Stimulated activated CD4-positive, alpha-beta T cell treated with anti-CD3 and anti-CD28 coated beads, Interleukin-15, amount 100 ng/mL, for 48 hours (primary cell): ENCODE measurements around the gene TERB2.
A peak's percentile ranks its signal among the peaks of the same experiment; 100 is the strongest.
"Not testable (repeated sequence)": the region's sequence is repeated elsewhere in the genome, so short reads cannot be mapped to it uniquely, and the experiment has no call there.

ENCODE experiments used
- DNase-seq, 2 donors: peaks; one replicate each; pipeline ENCODE4 v3.0.0-alpha.2; 2020; ENCODE audit warnings: low read depth in 2 of 2

The TERB2 gene

DNA sequence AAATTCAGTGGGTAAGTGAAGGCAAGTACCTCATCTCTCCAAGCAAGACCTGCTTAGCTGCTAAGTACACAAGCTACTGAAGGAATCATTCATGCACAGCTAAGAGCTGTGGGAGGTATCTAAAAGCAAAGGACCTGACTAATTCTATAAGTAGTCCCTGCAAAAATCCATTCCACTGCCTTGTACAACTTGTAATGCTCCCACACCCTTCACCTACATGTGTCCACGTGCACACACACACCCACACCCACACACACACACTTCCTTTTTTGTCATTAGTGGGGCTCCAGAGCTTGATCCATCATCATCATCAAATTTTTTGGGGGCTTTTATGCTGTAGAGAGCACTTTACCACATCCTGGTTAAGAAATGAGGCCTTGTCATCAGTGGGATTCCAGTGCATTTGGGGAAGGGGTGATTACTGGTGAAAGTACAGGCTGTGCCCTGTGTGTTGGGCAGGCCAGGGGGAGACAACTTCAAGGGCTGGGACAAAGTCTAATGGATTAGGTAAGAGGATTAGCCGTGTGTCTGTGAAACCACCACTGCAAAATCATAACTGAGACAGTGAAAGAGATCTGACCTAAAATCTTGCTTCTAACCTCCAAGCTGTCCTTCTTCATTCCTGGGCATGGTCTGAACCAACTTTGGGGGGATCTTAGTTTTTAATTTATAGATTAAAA lies 47.4 kb downstream of the TERB2 start:
- DNase-seq, result not testable (repeated sequence)

- not testable (repeated sequence) for DNase-seq
Observed at GRCh38 chr15:45004590-45005175, 48.2 kb downstream of the TERB2 start.

GRCh38 chr15:45009046-45009445 lies 52.6 kb downstream of the TERB2 start:
- no peak for DNase-seq

DNA sequence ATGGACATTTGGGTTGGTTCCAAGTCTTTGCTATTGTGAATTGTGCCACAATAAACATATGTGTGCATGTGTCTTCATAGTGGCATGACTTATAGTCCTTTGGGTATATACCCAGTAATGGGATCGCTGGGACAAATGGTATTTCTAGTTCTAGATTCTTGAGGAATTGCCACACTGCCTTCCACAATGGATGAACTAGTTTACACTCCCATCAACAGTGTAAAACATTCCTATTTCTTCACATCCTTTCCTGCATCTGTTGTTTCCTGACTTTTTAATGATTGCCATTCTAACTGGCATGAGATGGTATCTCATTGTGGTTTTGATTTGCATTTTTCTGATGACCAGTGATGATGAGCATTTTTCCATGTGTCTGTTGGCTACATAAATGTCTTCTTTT lies 58.6 kb downstream of the TERB2 start:
- not testable (repeated sequence) for DNase-seq

DNA sequence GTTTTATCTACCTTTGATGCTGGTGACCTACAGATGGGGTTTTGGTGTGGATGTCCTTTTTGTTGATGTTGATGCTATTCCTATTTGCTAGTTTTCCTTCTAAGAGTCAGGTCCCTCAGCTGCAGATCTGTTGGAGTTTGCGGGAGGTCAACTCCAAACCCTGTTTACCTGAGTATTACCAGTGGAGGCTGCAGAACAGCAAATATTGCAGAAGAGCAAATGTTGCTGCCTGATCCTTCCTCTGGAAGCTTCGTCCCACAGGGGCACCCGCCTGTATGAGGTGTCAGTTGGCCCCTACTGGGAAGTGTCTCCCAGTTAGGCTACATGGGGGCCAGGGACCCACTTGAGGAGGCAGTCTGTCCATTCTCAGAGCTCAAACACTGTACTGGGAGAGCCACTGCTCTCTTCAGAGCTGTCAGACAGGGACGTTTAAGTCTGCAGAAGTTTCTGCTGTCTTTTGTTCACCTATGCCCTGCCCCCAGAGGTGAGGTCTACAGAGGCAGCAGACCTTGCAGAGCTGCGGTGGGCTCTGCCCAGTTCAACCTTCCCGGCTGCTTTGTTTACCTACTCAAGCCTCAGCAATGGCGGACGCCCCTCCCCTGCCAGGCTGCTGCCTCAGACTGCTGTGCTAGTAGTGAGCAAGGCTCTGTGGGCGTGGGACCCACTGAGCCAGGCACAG lies 63.9 kb downstream of the TERB2 start:
- not testable (repeated sequence) for DNase-seq

GRCh38 chr15:45020901-45021259 lies 64.4 kb downstream of the TERB2 start:
- DNase-seq, result not testable (repeated sequence)

- DNase-seq, result no peak
Observed at GRCh38 chr15:45021348-45021747, 64.9 kb downstream of the TERB2 start.

DNA sequence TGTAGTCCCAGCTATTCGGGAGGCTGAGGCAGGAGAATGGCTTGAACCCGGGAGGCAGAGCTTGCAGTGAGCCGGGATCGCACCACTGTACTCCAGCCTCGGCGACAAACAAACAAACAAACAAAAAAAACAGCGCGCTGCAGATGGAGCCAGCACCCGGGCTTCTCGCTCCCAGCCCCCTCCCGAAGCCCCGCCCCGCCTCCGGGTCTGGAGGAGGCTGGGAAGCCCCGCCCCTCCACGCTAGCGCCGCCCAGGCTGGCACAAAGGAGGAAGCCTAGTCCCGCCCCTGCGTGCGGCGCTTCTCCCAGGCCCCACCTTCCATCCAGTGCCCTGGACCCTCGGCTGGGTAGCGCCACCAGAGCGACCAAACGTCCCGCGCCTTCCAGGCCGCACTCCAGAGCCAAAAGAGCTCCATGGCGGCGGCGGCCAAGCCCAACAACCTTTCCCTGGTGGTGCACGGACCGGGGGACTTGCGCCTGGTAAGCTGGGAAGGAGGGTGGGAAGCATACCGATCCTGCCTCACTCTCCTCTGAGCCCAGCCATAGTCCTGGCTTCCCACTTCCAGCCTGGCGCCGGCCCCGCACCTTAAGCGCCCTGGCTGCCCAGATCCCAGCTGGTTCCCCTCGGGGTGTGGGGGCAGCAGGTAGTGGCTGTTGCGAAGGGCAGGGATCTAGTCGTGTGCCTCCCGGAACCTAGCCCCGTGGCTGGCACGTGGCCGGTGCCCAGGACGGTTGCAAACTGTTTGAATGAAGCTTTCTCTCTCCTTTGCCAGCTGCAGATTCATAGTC lies 66.6 kb downstream of the TERB2 start, which contains the start of gene SORD:
SORD (plus strand) TSS at position 325 of the 788 bp plus-strand sequence; CDS start at position 414, 89 bp downstream.
- DNase-seq, result peak; percentile 83 to 92

DNA sequence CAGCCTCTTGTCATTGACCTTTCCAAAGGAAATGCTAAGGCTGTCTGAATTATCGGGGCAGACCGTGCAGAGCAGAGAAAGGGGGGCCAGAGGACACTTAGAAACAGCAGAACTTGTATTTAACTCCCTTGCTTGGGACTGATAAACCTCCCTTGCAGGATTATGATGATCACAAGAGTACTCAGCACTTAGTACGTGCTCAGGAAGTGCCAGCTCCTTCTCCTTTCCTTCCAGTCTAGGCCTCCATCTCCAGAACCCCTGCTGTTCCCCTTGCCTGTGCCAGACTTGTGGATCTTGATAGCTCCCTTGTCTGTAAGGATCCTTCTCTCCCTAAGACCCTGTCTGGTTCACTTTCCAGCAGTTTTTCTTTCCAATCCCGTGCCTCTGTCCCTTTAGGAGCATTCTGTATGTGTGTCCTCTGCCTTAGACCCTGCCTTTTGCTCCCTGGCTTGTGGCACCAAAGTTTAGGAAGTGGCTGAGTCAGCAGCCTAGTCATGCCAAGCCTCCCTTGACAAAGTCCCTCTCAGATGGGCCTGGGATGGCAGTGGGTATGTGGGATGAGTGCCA lies 67.3 kb downstream of the TERB2 start:
- DNase-seq, result no peak

DNA sequence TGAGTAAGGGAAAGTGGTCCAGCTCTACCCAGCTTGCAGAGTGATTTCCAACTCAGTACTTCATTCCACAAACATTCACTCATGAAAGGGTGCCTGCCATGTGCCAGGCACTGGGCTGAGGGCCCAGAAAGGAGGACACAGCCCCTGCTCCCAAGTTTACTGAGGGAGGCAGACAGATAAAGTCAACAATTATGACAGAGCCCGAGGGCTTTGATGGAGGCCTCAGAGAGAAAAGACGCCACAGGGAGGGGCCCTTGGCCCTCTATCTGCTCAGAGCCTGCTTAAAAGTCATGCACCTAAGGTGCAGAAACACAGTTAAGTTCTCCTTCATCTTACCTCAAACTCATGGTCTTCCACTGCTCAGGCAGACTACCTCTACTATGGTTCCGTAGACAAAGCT lies 68.2 kb downstream of the TERB2 start:
- DNase-seq, result not testable (repeated sequence)

GRCh38 chr15:45025627-45026026 lies 69.1 kb downstream of the TERB2 start:
- DNase-seq, result not testable (repeated sequence)

DNA sequence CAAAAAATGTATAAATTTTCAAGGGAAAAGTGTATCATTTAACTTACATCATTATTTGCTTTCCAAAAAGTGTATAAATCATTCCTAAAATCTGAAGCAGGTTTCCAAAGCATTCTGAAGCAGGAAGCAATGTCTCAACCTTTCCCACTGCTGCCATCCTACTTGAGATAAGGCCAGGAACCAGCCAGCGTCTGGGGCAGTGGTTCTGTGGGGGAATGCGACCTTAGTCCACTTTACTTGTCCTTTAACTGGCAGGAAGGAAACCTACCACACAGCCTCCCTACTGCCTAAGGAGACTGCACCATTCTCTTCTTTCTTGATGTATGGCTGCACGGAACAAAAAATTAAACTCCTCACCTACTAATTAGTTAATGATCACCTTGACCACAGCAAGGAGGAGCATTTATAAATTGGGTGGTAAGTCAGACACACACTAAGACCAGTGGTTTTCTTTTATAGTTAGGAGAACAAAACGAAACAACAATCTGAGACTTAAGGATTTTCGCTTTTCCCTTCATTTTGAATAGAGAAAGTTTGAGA lies 70.2 kb downstream of the TERB2 start:
- DNase-seq, result no peak

DNA sequence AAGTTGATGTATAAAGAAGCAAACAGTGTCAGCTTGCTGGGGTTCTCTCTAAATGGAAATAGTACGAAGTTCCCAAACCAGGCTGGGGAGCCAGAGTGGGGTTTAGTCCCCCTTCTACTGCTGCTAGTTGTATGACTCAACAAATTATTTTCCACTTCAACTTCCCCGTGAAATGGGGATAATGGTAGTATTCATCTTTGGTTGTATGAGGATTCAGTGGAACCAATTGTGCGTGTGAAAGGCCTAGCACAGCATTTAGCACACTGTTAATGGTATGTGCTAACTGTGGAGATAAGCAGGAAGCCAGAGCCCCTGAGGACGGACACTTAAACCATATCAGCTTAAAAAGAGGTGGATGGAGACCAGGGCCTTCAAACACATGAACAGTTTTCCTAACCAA lies 70.7 kb downstream of the TERB2 start:
- no peak for DNase-seq
